Left forelimb (tissue), 1 donor: Measurements from ENCODE around the gene ARMC9.
"Not testable (repeated sequence)": the region's sequence is repeated elsewhere in the genome, so short reads cannot be mapped to it uniquely, and the experiment has no call there.

ENCODE experiments used
- DNase-seq: peaks from one replicate; pipeline ENCODE4 v3.0.0-alpha.2; 2018; ENCODE audit warnings: low spot score

The ARMC9 gene

DNA sequence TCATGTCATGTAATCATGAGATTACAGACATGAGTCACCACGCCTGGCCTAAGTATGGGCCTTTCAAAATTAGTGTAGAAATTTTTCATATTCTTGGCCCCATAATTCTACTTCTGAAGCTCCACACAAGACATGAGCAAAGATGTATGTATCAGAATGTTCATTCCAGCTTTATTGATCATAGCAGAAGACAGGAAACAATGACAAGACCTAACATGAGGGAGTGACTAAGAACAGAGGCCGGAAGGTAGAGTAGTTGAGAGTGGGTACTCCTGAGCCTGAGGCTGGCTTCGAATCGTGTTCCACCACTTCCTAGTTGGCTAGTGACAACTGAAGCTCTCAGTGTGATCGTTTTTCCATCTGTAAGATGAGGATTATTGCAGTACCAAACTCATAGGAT is 89.3 kb downstream of the ARMC9 start:
- no peak for DNase-seq

DNA sequence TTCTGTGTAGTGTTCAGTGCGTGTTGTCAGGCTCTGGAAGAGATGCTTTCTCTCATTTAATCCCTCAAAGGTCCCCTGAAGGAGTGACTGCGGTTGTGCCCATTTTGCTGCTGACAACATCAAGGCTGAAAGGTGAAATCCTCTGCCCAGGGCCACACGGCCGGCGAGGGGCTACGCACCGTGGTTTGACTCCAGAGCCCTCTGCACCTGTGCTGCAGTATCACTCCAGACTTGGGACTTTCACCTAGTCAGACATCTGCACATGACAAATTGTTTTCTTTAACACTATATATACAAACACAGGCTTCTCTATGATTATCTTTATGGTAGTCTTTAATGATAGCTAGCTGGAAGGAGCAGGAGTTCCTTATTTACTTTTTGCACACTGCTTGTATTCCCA is 90.2 kb downstream of the ARMC9 start:
- DNase-seq: no peak

DNA sequence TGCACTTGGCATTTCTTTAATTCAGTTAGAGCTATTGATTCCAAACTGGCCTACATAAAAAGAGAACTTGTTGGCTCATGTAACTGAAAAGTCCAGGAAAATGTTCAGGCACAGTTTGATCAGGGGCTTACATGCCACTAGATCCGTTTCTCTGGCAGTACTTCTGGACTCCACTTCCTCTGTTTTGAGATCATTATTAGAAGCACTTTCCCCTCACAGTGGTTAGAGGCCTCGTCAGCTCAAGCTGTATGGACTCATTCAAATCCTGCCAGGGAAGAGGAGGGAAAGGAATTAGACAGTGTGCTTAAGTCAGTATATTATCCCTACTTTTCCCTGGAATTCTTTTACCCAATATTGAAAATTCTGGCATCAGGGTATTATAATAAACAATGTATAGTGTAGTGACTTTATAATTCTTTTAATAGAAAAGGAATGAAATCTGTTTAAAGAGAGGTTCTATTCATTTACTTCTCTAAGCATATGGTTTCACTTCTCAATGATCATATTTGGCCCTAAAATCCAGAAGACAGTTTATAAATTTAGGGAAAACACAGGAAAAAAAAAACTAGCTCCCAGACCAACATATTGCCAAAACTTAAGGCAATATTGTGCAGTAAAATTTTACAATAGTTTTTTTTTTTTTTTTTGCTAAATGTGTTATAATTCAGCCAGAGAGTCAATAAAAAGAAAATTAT is 92.0 kb downstream of the ARMC9 start:
- no peak for DNase-seq

DNA sequence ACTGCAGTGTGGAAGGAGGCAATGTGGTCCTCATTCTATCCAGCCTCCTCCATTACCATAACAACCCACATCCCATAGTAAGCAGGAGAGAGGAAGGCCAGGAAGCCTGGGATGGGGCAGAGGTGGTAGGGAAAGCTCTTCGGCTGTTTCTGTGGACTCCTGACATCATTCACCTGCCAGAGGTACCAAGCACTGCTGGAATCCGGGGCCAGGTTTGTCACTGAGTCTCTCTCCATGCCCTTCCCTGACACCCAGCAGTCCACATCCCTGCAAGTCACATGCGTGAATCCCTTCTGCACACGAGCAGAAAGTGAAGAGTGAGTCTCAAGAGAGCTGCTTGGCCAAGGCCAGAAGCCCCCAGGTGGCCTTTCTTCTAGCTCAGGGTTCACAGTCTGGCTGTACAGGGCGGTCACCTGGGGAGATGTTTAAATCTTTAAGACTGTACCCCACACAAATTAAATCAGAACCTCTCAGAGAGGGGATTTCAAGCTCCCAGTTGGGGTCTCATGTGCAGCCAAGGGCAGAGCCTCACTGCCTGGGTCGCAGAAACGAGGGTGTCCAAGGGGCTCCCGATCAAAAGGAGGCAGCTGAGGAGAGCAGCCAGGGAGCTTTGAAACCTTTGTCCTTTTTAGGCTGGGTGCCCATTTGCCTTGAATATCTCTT is 94.2 kb downstream of the ARMC9 start:
- no peak for DNase-seq

DNA sequence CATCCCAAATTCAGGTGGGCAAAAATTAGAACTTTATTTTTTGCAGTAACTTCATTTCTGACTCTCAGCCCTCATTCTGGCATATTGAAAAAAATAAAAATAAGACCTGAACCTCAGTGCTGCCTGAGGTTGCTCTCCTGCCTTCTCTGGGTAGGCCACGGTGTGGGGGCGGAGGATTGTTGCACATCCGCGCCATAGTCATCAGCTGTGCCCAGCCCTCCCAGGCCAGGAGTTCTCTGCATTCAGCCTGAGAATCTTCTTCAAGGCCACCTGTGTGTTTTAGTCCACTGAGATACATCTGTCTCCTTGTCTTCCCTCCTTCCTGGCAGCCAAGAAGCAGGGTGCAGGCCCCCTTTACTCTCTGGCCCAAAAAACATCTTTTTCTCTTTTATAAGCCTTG is 94.7 kb downstream of the ARMC9 start:
- DNase-seq: no peak

DNA sequence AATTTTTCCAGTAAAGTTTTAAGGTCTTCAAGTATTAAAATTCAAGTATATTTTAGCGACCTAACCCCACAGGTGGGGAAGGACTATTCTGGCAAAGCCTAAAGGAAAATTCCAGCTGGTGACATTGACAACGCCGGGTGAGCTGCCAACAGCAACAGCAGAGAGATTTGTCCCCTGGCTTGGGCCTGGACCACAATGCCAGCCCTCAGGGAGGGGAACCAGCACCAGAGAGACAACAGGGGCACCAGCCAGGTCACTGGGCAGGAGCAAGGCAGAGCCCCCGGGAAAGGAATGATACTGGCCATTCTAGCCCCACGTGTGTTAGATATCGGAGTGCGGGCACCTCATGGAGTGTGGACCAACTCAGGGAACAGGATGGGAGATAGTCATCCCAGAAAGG is 95.7 kb downstream of the ARMC9 start:
- no peak for DNase-seq

DNA sequence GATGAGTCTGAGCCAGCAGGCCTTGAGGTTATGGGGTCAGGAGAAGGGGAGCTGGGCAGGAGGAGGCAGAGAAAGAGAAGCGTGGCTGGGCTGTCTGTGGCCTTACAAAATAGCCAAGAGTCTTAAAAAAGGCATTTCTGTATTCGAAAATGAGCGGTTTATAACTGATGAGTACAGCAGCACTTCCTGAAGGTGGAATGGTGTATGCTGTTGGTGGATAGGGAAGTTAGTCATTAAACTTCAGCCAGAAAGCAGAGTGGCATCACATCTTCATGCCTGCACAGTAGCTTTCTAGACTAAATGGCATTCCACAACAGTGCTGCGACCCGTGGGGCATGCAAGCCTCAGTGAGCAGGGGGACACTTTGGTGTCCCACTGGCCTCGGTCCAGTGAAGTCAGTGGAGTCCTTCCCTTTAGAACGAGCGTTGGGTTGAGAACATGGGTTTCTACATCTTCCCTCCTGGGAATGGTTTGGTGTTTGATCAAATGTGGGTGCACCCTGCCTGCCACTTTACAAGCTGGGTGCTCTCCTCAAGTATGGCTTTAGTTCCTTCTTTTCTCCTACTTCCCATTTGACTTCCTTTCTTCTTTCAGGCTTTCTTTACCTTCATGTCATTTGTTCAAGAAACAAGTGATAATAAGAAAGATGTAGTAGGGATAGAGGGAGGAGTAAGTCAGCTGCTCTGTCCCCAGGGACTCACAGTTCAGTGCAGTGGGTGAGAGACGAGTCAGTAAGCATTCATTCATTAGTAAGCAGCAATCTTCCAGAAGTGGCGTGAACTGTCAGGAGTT is 96.3 kb downstream of the ARMC9 start:
- DNase-seq: no peak

DNA sequence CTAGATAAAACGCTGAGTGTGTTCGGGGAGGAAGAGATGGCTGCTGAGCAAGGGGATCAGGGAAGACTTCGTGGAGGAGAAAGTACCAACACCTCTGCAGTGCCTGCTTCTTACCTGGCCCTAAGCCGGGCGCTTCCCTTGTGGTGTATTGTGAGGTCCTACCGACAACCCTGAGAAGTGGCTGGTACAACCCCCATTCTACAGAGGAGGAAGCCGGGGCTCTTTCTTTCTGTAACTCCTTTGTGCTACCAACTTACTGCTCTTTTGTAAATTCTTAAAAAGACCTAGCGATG is 96.9 kb downstream of the ARMC9 start:
- no peak for DNase-seq

DNA sequence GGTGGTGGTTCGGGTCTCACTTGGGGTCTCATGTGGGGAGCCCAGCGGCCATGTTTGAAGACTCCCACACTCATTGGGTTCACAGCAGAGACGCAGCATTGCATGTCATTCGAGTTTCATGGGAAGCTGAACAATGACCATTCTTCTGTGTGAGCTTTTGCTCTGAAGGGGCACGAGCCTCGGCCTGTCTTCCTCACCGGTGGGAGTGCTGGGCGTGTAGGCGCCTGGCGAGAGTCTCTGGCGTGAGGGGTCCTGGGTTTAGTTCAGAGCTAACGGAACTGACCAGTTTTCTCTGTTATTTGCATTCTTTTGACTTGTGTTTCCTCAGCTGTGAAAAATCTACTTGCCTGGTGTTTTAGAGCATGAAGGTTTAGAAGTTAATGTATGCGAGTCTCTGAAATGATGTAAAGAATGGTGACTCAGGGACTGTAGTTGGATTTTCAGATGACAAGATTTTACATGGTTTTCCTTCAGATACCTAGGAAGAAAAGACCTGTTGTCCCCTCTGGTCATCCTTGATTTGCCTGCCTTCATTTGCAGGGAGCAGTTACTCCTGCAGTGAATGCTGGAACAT is 98.1 kb downstream of the ARMC9 start:
- no peak for DNase-seq

DNA sequence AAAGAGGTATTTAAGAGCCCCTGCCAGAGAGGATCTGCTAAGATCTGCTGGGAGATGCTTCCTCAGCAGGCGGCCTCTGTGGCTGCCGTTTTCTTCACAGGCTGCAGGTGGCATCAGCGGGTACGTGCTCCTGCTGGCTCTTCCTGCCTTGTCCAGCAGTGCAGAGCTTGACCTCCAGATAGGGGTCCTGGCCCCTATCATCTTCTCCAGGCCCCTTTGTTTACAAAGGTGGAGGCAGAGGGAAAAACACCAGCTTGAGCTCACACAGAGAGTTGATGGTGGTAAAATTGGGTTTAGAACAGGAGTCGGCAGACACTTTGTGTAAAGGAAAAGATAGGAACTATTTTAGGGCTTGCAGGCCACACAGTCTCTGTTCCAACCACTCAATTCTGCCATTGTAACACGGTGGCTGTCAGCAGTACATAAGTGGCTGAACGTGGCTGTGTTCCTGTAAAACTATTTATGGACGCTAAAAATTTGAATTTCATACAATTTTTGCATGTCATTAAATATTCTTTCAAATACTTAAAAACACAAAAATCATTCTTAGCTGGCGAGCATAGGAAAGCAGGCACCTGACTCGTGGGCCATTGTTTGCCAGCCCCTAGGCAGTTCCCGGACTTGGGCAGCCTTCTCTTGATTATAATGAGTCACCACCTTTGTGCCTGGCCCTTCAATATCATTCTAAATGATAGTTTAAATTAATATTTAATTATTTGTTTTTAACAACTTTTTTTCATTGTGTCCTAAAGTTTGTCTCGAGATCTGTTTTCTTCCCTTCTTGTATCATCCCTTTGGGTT is 98.9 kb downstream of the ARMC9 start:
- DNase-seq: no peak

DNA sequence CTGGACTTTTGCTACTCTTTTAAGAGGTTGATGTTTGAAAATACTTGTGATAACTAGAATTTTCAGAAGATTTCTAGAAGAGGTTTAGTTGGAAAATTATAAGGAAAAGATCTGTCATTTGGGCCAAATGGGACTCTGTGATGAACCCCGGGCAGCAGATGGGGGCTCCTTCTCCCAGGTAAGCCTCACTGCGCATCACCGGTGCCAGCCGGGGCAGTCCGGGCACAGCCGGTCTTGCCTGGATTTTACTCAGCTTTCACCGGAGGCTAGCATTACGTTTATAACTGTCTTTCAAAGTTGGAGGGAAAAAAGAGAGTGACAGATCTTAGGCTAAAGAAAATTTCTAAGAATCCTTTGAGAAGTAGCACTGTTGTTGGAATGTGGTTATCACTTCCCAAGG is 99.7 kb downstream of the ARMC9 start:
- no peak for DNase-seq

DNA sequence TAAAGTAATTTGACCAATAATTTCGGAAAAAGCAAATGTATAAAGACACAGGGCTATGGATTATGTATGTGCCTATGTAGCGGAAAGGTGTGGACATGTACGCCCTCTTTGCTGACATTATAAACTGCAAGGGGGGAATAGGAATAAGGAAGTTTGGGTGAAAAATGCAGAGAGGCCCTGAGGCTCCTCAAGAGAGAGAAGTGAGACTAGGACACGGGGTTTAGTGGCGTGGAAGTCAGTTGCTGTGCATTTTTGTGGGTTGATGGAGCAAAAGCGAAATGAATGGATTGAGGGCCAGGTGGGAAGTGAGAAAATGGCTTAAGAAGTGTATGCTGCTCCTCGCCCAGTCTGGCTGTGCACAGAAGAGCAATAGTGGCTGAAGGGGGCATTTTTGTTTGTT is 100.8 kb downstream of the ARMC9 start:
- DNase-seq: no peak

DNA sequence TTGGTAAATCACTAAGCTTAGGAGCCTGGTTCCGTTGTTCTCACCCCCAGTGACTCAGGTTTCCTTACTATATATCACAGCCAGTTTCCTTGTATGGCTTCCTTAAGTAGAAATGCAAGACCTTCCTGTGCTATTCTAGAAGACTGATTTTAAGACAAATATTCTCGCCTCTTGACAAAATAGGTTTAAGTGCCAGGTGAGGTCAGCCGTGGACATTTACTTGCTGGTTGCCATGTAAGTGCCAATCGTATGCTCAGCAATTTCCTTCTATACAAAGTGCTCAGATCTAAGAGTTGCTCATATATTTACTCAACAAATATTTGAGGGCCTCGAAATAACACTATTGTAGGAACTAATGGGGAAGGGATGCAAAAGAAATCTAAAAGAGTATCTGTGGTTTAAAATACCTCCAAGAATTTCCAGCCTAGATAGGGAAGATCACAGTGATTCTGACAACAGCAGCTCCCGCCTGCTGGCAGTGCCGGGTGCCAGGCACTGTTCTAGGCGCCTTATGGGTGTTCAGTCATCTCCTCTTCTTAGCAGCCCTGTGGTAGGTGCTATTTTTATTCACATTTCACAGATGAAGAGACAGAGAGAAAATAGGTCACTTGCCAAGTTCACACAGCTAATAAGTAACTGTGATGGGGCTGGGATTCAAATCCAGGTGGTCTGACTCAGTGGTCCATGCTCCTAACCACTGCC is 101.7 kb downstream of the ARMC9 start:
- no peak for DNase-seq

DNA sequence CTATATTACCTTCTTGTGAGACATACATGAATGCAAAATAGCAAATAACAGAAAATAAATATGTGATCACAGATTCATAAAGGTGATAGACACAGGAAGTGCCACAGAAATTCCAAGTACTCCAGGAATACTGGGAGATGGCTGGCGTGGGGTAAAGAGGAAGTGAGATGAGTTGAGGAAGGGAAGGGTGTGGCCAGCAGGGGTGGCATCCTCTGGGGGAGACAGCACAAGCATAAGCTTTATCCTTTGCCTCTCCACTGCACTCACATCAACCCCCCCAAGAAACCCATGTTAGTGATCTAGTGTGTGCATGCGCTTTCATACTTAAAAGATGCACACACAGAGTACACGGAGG is 102.3 kb downstream of the ARMC9 start:
- DNase-seq: no peak

DNA sequence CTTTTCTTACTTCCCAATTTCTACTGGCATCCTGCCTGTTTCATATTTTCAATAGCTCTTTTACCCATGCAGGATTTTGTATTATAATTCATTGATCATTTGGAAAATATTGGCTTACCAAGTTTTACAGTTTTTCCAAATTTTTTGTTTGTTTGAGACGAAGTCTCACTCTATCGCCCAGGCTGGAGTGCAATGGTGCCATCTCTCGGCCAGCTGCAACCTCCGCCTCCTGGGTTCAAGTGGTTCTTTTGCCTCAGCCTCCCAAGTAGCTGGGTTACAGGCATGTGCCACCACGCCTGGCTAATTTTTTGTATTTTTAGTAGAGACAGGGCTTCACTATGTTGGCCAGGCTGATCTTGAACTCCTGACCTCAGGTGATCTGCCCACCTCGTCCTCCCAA is 105.8 kb downstream of the ARMC9 start:
- DNase-seq: not testable (repeated sequence)

DNA sequence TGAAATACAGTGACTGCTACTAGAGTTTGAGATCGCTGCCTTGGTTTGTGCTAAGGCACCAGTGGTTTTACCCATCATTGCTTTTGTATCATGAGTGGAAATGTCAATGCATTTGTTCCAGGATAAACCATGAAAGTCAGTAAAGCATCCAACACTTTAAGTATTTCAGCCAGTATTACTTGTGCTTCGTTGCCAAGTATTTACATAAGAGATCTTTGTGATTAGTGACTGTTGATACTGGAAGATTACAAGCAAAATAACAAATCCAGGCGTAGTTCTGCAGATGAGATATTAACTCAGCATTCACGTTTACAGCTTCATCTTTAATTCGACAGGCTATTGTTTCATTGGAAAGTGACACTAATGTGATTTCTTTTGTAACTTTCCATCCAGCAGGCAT is 106.8 kb downstream of the ARMC9 start:
- no peak for DNase-seq

DNA sequence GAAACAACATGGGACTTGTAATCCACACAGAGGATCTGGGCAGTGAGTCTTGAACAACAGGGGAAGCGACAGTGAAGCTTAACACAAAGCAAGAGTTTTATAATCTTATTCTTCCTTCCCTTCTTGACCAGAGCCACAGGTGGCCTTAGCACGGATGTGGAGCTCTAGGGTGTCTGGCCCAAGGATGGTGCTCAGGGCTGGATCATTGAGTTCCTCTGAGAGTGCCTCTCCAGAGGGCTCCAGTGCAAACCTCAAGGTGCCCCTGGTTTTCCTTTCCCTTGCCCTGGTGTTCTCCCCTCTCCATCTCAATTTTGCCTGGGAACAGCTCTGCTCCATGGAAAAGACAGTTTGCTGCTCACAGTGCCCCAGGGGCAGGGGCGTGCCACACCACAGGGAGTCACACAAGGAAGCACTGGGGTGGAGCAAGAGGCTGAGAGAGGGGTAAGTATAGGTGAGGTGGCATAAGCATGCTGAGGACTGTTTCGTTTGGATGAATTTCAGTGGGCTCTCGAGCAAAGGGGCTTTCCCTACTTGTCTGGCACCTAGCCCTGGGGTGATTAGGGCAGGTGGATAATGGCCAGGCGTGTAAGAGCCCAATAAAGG is 108.5 kb downstream of the ARMC9 start:
- no peak for DNase-seq

DNA sequence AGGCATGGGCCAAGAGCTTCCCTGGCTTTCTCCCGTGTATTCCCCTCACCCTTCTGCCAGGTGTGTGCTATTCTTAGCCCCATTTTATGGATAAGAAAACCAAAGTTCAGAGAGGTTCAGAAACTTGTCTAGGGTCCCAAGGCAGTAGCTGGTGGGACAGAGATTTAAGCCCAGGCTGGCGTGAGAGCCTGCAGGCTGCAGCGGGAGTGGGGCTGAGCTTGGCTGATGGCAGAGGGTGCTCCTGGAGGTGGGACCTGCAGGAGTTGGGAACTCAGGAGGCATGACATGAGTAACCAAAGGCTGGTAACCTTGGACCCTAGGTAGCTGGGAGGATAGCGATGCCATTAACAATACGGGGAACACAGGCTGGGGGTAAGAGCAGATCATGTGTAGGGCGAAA is 109.8 kb downstream of the ARMC9 start:
- DNase-seq: no peak

DNA sequence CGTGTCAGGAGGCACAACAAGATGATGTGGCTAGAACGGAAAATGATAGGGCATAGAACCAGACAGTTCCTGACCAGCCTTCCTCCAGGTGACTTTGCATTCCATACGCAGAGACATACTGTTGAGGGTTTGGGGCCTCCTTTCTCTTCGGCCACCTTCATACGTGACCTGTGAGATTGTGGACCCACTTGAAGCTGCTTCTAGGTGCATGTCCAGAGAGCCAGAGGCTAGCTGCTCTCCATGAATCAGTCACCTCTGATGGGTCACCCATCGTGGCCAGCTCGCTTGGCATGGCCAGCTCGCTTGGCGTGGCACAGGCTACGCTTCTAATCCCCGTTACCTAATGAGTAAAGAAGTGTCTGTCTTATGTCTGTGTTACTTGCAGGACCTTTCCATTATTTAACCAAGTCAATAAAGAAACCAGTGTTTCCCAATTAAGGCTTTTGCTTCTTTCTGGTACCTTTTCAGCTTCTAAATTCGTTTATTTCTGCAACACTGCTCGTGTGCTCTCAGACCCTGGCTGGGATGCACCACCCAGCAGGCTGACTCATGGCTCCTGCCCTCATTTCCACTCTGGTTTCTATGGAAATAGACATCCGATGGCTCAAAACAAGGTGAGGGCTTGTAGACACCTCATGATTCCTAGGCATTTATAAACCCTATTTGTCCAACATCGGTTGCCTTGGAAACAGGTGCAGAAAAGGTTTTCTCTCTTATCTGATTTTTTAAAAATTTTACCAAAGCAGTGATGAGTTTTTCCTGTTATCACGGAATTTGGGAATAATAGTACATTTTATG is 110.4 kb downstream of the ARMC9 start:
- DNase-seq: no peak

DNA sequence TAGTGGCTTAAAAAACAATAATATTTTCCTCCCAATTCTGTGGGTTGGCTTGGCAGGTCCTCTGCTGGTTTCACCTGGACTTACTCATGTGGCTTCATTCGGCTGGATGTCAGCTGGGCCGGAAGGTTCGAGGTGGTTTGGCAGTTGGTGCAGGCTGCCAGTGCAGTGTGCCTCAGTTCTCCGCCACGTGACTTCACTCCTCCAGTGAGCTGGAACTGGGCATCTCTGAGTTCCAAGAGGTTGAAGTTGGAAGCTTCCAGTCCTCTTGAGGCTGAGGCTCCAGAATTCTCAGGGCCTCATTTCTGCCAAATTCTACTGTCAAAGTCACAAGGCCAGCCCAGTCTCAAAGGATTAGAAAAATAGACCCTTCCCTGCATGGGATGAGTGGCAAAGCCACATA is 113.6 kb downstream of the ARMC9 start:
- DNase-seq: no peak

DNA sequence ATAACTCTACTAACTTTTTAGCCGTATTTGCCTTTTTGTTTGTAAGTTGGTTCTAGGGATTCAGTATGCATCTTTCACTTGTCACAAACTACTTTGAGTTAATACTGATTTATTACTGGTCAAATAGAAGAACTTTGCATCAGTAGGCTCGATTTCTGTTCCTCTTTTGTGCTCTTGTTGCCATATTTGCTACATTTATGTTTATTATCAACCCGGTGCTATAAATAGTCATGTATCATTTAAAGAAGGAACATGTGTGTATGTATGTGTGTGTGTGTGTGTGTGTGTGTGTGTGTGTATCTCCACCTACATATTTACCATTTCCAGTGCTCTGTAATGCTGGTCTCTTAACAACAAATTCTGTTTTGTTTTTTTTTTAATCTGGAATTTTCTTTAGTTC is 117.5 kb downstream of the ARMC9 start:
- DNase-seq: no peak
